ENCODE measurements around the gene KATNB1. TPM values are rescaled to one million over a fixed set of nuclear protein-coding genes. Genes with fewer than 3 reads are reported as not detected.

KATNB1 gene
- polyA plus RNA-seq, 1 of the 3 experiments (the other 2 are of a cell fraction) = 43.7 TPM

GRCh38 chr16:57709663-57710062 lies 25.9 kb upstream of the KATNB1 start:
- no peaks in the 10 kb centered on the region for H3K9me2 ChIP-seq
- no peaks in the 10 kb centered on the region; a peak in 1 of 4 replicates for H3K4me1 ChIP-seq (ENCODE audit: control insufficient read depth in 1 of 2, insufficient read depth in 2 of 2, low read depth in 1 of 2, low read length in 1 of 2)
- no peak overlapping the region for H2AFZ ChIP-seq (ENCODE audit: low read depth)
- H3K27ac ChIP-seq (ENCODE audit: low read depth in 2 of 2, low read length in 1 of 2) = no peak overlapping the region
- WGBS (ENCODE audit: low lambda C conversion rate) = 73% methylated on average over 3 of the region's 3 CpGs
- no peaks in the 10 kb centered on the region for H3K79me2 ChIP-seq (ENCODE audit: insufficient read depth)
- H3K9me3 ChIP-seq = no peaks in the 10 kb centered on the region
- H4K20me1 ChIP-seq (ENCODE audit: insufficient read depth) = no peaks in the 10 kb centered on the region
- H3K9ac ChIP-seq = no peak overlapping the region
- no peaks in the 10 kb centered on the region for H3K36me3 ChIP-seq (replicated peaks in 1 of 2; ENCODE audit: control insufficient read depth in 1 of 2, insufficient read depth in 2 of 2, low read length in 1 of 2)
- peaks cover 5% of the 10 kb centered on the region; the same call in 1 of the 2 replicates for H3K27me3 ChIP-seq (ENCODE audit: insufficient read depth)
- no peak overlapping the region for H3K4me3 ChIP-seq (ENCODE audit: low read depth in 2 of 2, low read length in 1 of 2)
- ChIA-PET CTCF (interaction anchor here (0.8 kb wide), 1 partner anchor 27 kb away, joined by 3 read pairs; no protein-coding TSS in a partner anchor), POLR2A (no interaction called here)
- TF ChIP-seq REST (IDR thresholded peaks at IDR 0.05; ENCODE audit: low read depth, low read length) (no peak), POLR2AphosphoS5 (IDR thresholded peaks at IDR 0.05; ENCODE audit: low read depth, low read length) (no peak)
- H3K4me2 ChIP-seq = no peak overlapping the region
- no peaks in the 10 kb centered on the region for H3F3A ChIP-seq (replicated peaks; ENCODE audit: insufficient read depth)
- DNase-seq = no peak

- Histone ChIP-seq H3K4me3 (ENCODE audit: low read depth in 2 of 2, low read length in 1 of 2) (no peak overlapping the region), H3K36me3 (replicated peaks in 1 of 2; ENCODE audit: control insufficient read depth in 1 of 2, insufficient read depth in 2 of 2, low read length in 1 of 2) (no peaks in the 10 kb centered on the region), H3F3A (replicated peaks; ENCODE audit: insufficient read depth) (no peaks in the 10 kb centered on the region), H3K9me2 (no peaks in the 10 kb centered on the region), H3K79me2 (ENCODE audit: insufficient read depth) (no peaks in the 10 kb centered on the region), H3K27me3 (ENCODE audit: insufficient read depth) (peaks cover 17% of the 10 kb centered on the region), H3K9ac (no peak overlapping the region), H4K20me1 (ENCODE audit: insufficient read depth) (no peaks in the 10 kb centered on the region), H3K4me1 (ENCODE audit: control insufficient read depth in 1 of 2, insufficient read depth in 2 of 2, low read depth in 1 of 2, low read length in 1 of 2) (no peaks in the 10 kb centered on the region; a peak in 1 of 4 replicates), H3K27ac (ENCODE audit: low read depth in 2 of 2, low read length in 1 of 2) (no peak overlapping the region), H3K4me2 (no peak overlapping the region), H2AFZ (ENCODE audit: low read depth) (no peak overlapping the region), H3K9me3 (no peaks in the 10 kb centered on the region)
- ChIA-PET CTCF (interaction anchor here (1.0 to 2.3 kb wide), 3 partner anchors 8 to 135 kb away, joined by 3 to 10 read pairs (median 4); partner anchors contain the start of gene KATNB1), POLR2A (no interaction called here)
- 66% methylated on average over 5 of the region's 5 CpGs for WGBS (ENCODE audit: low lambda C conversion rate)
- DNase-seq = no peak
- no peak for TF ChIP-seq NFIC (IDR thresholded peaks at IDR 0.05; ENCODE audit: borderline replicate concordance)
- TF ChIP-seq GABPA (IDR thresholded peaks at IDR 0.05; ENCODE audit: low read depth) = no peak
- no peak for TF ChIP-seq POLR2AphosphoS5 (IDR thresholded peaks at IDR 0.05; ENCODE audit: low read depth, low read length)
- no peak for TF ChIP-seq IRF3 (IDR thresholded peaks at IDR 0.05; ENCODE audit: low read depth, low read length)
- TF ChIP-seq MAX (IDR thresholded peaks at IDR 0.05; ENCODE audit: low read depth) = no peak
- no peak for TF ChIP-seq REST (IDR thresholded peaks at IDR 0.05; ENCODE audit: low read depth, low read length)
- TF ChIP-seq YY1 (IDR thresholded peaks at IDR 0.05; ENCODE audit: low read depth) = no peak
- TF ChIP-seq SMC3 (IDR thresholded peaks at IDR 0.05; ENCODE audit: low read depth, low read length) = no peak
- no peak for TF ChIP-seq USF2 (IDR thresholded peaks at IDR 0.05; ENCODE audit: borderline replicate concordance, low read depth, low read length)
- TF ChIP-seq ELF1 (IDR thresholded peaks at IDR 0.05) = no peak
- no peak for TF ChIP-seq RXRA (IDR thresholded peaks at IDR 0.05; ENCODE audit: borderline replicate concordance, low read depth)
- TF ChIP-seq TAF1 (IDR thresholded peaks at IDR 0.05; ENCODE audit: borderline replicate concordance, low read depth, low read length) = no peak
- TF ChIP-seq SIN3A (IDR thresholded peaks at IDR 0.05; ENCODE audit: borderline replicate concordance, low read depth, low read length) = no peak
- no peak for TF ChIP-seq FOSL2 (IDR thresholded peaks at IDR 0.05; ENCODE audit: borderline replicate concordance, low read depth)
- no peak for TF ChIP-seq MEF2A (IDR thresholded peaks at IDR 0.05; ENCODE audit: borderline replicate concordance, low read depth)
Measured at GRCh38 chr16:57711346-57711745, 24.2 kb upstream of the KATNB1 start.
